ENCODE results near the gene SEC24C.
A peak's percentile ranks its signal among the peaks of the same experiment; 100 is the strongest.

Gene SEC24C

GRCh38 chr10:73780966-73781365 is 36.8 kb downstream of the SEC24C start:
- no peaks in the 10 kb centered on the region for H3K9me3 ChIP-seq (ENCODE audit: insufficient read depth, low read depth, low read length)
- H3K4me2 ChIP-seq (ENCODE audit: low read depth, low read length, poor library complexity, severe bottlenecking): peak overlapping the region; percentile 99
- peak overlapping the region; percentile 87 for H3K9ac ChIP-seq (ENCODE audit: low read depth, low read length, poor library complexity, severe bottlenecking)
- peaks cover 31% of the 10 kb centered on the region for H3K4me1 ChIP-seq (ENCODE audit: insufficient read depth, low read length, poor library complexity, severe bottlenecking)
- TF ChIP-seq CTCF (conservative IDR thresholded peaks at IDR 0.05; ENCODE audit: low read length) (no peak), EZH2phosphoT487 (IDR thresholded peaks at IDR 0.05; ENCODE audit: borderline replicate concordance) (no peak)
- H2AFZ ChIP-seq (ENCODE audit: low read length): no peak overlapping the region
- H3K4me3 ChIP-seq (ENCODE audit: low read length, poor library complexity, severe bottlenecking): peak overlapping the region; percentile 83
- H3K36me3 ChIP-seq (ENCODE audit: insufficient read depth, low read length): peaks cover 4% of the 10 kb centered on the region; the same call in 1 of the 2 replicates
- H4K20me1 ChIP-seq (ENCODE audit: insufficient read depth, low read length, poor library complexity, severe bottlenecking): peaks cover 19% of the 10 kb centered on the region
- H3K79me2 ChIP-seq (ENCODE audit: insufficient read depth, low read length): peaks cover 85% of the 10 kb centered on the region
- H3K27me3 ChIP-seq (ENCODE audit: insufficient read depth, low read length, poor library complexity, severe bottlenecking): no peaks in the 10 kb centered on the region
- H3K9me2 ChIP-seq (replicated peaks; ENCODE audit: low read depth, low read length): no peaks in the 10 kb centered on the region
- H3F3A ChIP-seq (ENCODE audit: low read depth): no peaks in the 10 kb centered on the region

GRCh38 chr10:73781548-73781878 is 37.3 kb downstream of the SEC24C start:
- Histone ChIP-seq H3K27me3 (ENCODE audit: insufficient read depth, low read length, poor library complexity, severe bottlenecking) (no peaks in the 10 kb centered on the region), H3K4me1 (ENCODE audit: insufficient read depth, low read length, poor library complexity, severe bottlenecking) (peaks cover 30% of the 10 kb centered on the region), H3K36me3 (ENCODE audit: insufficient read depth, low read length) (peaks cover 4% of the 10 kb centered on the region; the same call in 1 of the 2 replicates), H2AFZ (ENCODE audit: low read length) (peak overlapping the region; percentile 81), H3K79me2 (ENCODE audit: insufficient read depth, low read length) (peaks cover 86% of the 10 kb centered on the region), H4K20me1 (ENCODE audit: insufficient read depth, low read length, poor library complexity, severe bottlenecking) (peaks cover 24% of the 10 kb centered on the region), H3K9ac (ENCODE audit: low read depth, low read length, poor library complexity, severe bottlenecking) (peak overlapping the region; percentile 87), H3K4me3 (ENCODE audit: low read length, poor library complexity, severe bottlenecking) (peak overlapping the region; percentile 83), H3K9me2 (replicated peaks; ENCODE audit: low read depth, low read length) (no peaks in the 10 kb centered on the region), H3F3A (ENCODE audit: low read depth) (no peaks in the 10 kb centered on the region), H3K4me2 (ENCODE audit: low read depth, low read length, poor library complexity, severe bottlenecking) (peak overlapping the region; percentile 99), H3K9me3 (ENCODE audit: insufficient read depth, low read depth, low read length) (no peaks in the 10 kb centered on the region)
- TF ChIP-seq CTCF (conservative IDR thresholded peaks at IDR 0.05; ENCODE audit: low read length) (no peak), EZH2phosphoT487 (IDR thresholded peaks at IDR 0.05; ENCODE audit: borderline replicate concordance) (no peak)

- peak within 1 kb of the TSS; percentile 81 for H2AFZ ChIP-seq (ENCODE audit: low read length)
- peaks cover 31% of the 10 kb centered on the region for H3K4me1 ChIP-seq (ENCODE audit: insufficient read depth, low read length, poor library complexity, severe bottlenecking)
- H3F3A ChIP-seq (ENCODE audit: low read depth): no peaks in the 10 kb centered on the region
- TF ChIP-seq EZH2phosphoT487 (IDR thresholded peaks at IDR 0.05; ENCODE audit: borderline replicate concordance) (no peak), CTCF (conservative IDR thresholded peaks at IDR 0.05; ENCODE audit: low read length) (no peak)
- peaks cover 29% of the 10 kb centered on the region for H4K20me1 ChIP-seq (ENCODE audit: insufficient read depth, low read length, poor library complexity, severe bottlenecking)
- H3K4me3 ChIP-seq (ENCODE audit: low read length, poor library complexity, severe bottlenecking): peak within 1 kb of the TSS; percentile 83
- peaks cover 2% of the 10 kb centered on the region; the same call in 1 of the 2 replicates for H3K36me3 ChIP-seq (ENCODE audit: insufficient read depth, low read length)
- peaks cover 86% of the 10 kb centered on the region for H3K79me2 ChIP-seq (ENCODE audit: insufficient read depth, low read length)
- no peaks in the 10 kb centered on the region for H3K9me2 ChIP-seq (replicated peaks; ENCODE audit: low read depth, low read length)
- no peaks in the 10 kb centered on the region for H3K9me3 ChIP-seq (ENCODE audit: insufficient read depth, low read depth, low read length)
- H3K4me2 ChIP-seq (ENCODE audit: low read depth, low read length, poor library complexity, severe bottlenecking): peak within 1 kb of the TSS; percentile 99
- H3K27me3 ChIP-seq (ENCODE audit: insufficient read depth, low read length, poor library complexity, severe bottlenecking): no peaks in the 10 kb centered on the region
- peak within 1 kb of the TSS; percentile 87 for H3K9ac ChIP-seq (ENCODE audit: low read depth, low read length, poor library complexity, severe bottlenecking)
Observed at GRCh38 chr10:73781879-73782748, 37.9 kb downstream of the SEC24C start, which contains the start of gene CHCHD1. Gene CHCHD1 (plus strand): TSS chr10:73782048. CDS start chr10:73782076, 28 bp downstream.

All from Loucy (cell line).